NT2/D1 (cell line): ENCODE measurements around the gene TPPP2.

Source experiments
- SUZ12 ChIP-seq: IDR thresholded peaks from 2 replicates; pipeline ENCODE4 v1.6.1; 2011; ENCODE audit not compliant: insufficient read length, insufficient read depth; ENCODE audit errors: extremely low read depth
- ZNF274 ChIP-seq: IDR thresholded peaks from 2 replicates; pipeline ENCODE4 v1.6.1; 2011; ENCODE audit warnings: mild to moderate bottlenecking, low read depth, low read length

- TF ChIP-seq ZNF274 (no peak), SUZ12 (no peak)
These were observed 14.7 kb upstream of the TPPP2 start for GRCh38 chr14:21015312-21015711.
